Right ventricle myocardium superior (tissue), 1 donor: ENCODE measurements around the gene RALGPS2. TPM values are rescaled to one million over a fixed set of nuclear protein-coding genes. Genes with fewer than 3 reads are reported as not detected.

ENCODE experiments used
- ATAC-seq: fragments of 200-7000 bp; cut with Tn5 transposase; one replicate; pipeline ENCODE4 v1.9.1; 2020; ENCODE audit warnings: mild to moderate bottlenecking; ENCODE audit not compliant: poor library complexity
- DNase-seq: peaks from one replicate; pipeline ENCODE4 v3.0.0-alpha.2; 2020
- intact Hi-C: fragments of 100-400 bp; cut with DNase I; formaldehyde crosslinking; loops from one replicate; pipeline ENCODE4 v1.11.2; 2022
- microRNA-seq: library from miRNA; unstranded; fragments of <30 nt; microRNA quantifications from one replicate; pipeline ENCODE4 v1.2.0, GENCODE V29; 2020
- total RNA-seq: library from RNA; stranded (reverse); fragmentation: NEBNext Ultra II Directional; extraction: Animal tissue kit (Norgen Biotek cat#: 25700); gene quantifications from one replicate; pipeline ENCODE4 v1.2.1, GENCODE V29; 2021
- donor health status: DM: no; HTN: yes; CAD: no; lungs with severe emphysema.

The RALGPS2 gene
- total RNA-seq, 1 donor from 2014 or later, result 13.8 TPM

- intact Hi-C loops, result no loop called here
- ATAC-seq, result no peak
- no peak for DNase-seq
Observed at GRCh38 chr1:178964469-178965330, 239.7 kb downstream of the RALGPS2 start.

- DNase-seq (no peak), ATAC-seq (no peak)
- intact Hi-C loops, result no loop called here
Observed at GRCh38 chr1:178966312-178966711, 241.3 kb downstream of the RALGPS2 start.

- ATAC-seq, result no peak
- intact Hi-C loops, result no loop called here
- no peak for DNase-seq
Observed at GRCh38 chr1:178969226-178969987, 244.4 kb downstream of the RALGPS2 start.

- ATAC-seq, result no peak
- no peak for DNase-seq
- intact Hi-C loops, result no loop called here
Observed at GRCh38 chr1:178970184-178970583, 245.1 kb downstream of the RALGPS2 start.

Small RNA genes within 50 kb of the gene (microRNA-seq; reads per million reads assigned to microRNA genes)
- not detected for gene MIR4424

Other genes starting within 250 kb of the RALGPS2 start
- not detected for gene CLEC20A, start 228.3 kb upstream of the RALGPS2 start, total RNA-seq
- gene TEX35, start 212.1 kb upstream of the RALGPS2 start, total RNA-seq, result 0.40 TPM
- 7.5 TPM for gene ANGPTL1, start 145.8 kb downstream of the RALGPS2 start, total RNA-seq